MG63 (cell line): Measurements from ENCODE around the gene PNLIPRP3. TPM values are rescaled to one million over a fixed set of nuclear protein-coding genes. Genes with fewer than 3 reads are reported as not detected.

ENCODE experiments used
- DNase-seq: peaks from one replicate; pipeline ENCODE4 v3.0.0-alpha.2; 2020
- H3K27me3 ChIP-seq: fragments of 250-450 bp; sonication (Bioruptor Pico); 2 replicates; pipeline ENCODE4 v1.5.1; 2020; ENCODE audit warnings: mild to moderate bottlenecking, moderate library complexity
- H3K36me3 ChIP-seq: fragments of 250-450 bp; sonication (Bioruptor Pico); 2 replicates; pipeline ENCODE4 v1.5.1; 2020; ENCODE audit warnings: mild to moderate bottlenecking, moderate library complexity
- H3K4me3 ChIP-seq: fragments of 250-450 bp; sonication (Bioruptor Pico); 2 replicates; pipeline ENCODE4 v1.5.1; 2020; ENCODE audit warnings: mild to moderate bottlenecking, moderate library complexity
- H3K9me3 ChIP-seq: fragments of 250-450 bp; sonication (Bioruptor Pico); 2 replicates; pipeline ENCODE4 v1.5.1; 2020; ENCODE audit warnings: mild to moderate bottlenecking, moderate library complexity
- total RNA-seq: library from RNA; depleted of rRNA; stranded (reverse); fragments of >200 nt; shearing (Covaris generic); gene quantifications from 2 replicates; pipeline ENCODE4 v1.2.3, GENCODE V29; 2014; ENCODE audit warnings: low replicate concordance

PNLIPRP3 gene
- total RNA-seq, 1 experiment from 2014 or later = not detected

DNA sequence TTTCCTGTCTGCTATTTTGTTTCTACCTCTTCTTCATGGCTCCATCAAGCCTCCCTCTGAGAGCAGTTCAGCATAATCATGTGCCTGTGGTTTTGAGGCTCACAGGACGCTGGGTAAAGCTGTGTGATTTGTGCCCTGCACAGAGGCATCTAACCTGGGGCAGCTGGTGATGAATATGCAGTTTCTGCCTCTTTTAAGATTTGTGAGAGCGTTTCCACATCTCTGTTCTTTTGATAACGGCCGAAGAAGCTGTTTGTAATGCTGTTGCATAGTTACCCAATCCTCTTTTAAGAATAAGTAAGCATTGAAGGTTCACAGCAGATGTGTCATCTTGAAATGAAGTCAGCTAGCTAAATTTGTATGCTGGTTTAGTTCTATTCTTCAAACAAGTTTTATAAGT is 45.2 kb downstream of the PNLIPRP3 start:
- no peak for DNase-seq
- Histone ChIP-seq H3K4me3 (no peak overlapping the region), H3K36me3 (no peaks in the 10 kb centered on the region), H3K9me3 (no peaks in the 10 kb centered on the region), H3K27me3 (no peaks in the 10 kb centered on the region)

GRCh38 chr10:116475866-116476265 is 48.2 kb downstream of the PNLIPRP3 start:
- DNase-seq = no peak
- Histone ChIP-seq H3K4me3 (no peak overlapping the region), H3K36me3 (no peaks in the 10 kb centered on the region), H3K9me3 (no peaks in the 10 kb centered on the region), H3K27me3 (no peaks in the 10 kb centered on the region)

DNA sequence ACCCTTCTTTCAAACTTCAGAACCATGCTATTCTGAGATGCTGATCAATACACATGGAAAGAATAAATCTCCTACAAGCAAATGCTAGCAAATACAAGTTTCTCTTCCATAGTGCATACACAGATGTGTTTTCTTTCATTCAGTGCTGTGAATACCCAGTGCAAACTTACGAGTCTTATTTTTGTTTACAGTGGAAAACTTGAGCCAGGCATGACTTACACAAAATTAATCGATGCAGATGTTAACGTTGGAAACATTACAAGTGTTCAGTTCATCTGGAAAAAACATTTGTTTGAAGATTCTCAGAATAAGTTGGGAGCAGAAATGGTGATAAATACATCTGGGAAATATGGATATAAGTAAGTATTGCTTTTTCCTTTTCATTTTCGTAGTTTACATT is 48.8 kb downstream of the PNLIPRP3 start:
- Histone ChIP-seq H3K4me3 (no peak overlapping the region), H3K9me3 (no peaks in the 10 kb centered on the region), H3K27me3 (no peaks in the 10 kb centered on the region), H3K36me3 (no peaks in the 10 kb centered on the region)
- DNase-seq = no peak

GRCh38 chr10:116477986-116478664 is 50.5 kb downstream of the PNLIPRP3 start:
- H3K27me3 ChIP-seq = no peaks in the 10 kb centered on the region
- no peak overlapping the region for H3K4me3 ChIP-seq
- H3K9me3 ChIP-seq = no peaks in the 10 kb centered on the region
- no peaks in the 10 kb centered on the region for H3K36me3 ChIP-seq
- DNase-seq = peak; percentile 9

DNA sequence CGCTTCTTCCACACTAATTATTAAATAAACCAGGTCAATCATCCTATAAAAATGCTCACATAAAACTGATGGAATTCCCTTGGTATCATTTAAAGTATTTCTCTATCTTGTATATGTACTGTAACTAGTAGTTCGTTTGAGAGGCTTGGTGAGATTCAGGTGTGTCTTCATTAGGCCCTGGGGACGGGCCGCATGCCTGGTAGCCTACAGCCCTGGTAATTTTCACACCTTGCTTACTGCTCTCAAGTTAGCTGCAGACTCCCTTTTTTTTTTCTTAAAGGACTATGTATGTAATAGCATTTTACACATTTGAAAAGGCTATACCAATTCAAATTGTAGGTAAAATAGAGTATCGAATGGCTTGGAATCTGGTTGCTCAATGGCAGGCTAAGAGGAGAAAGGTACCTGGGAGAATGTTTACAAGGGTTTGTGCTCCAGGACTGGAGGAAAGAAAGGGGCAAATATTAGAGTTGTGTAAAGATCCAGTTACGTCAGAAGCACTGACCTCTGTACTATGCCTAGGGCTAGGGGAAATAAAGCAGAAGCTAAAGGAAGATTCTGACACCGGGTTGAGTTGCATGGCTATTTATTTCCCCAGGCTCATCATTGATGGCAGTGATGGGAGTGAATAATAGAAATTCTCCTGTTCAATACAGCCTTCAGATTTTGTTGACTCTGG is 59.3 kb downstream of the PNLIPRP3 start:
- no peaks in the 10 kb centered on the region; the same call in 1 of the 2 replicates for H3K27me3 ChIP-seq
- DNase-seq = no peak
- no peak overlapping the region for H3K4me3 ChIP-seq
- H3K9me3 ChIP-seq = no peaks in the 10 kb centered on the region
- H3K36me3 ChIP-seq = no peaks in the 10 kb centered on the region

GRCh38 chr10:116487522-116488430 is 60.1 kb downstream of the PNLIPRP3 start:
- no peak overlapping the region for H3K4me3 ChIP-seq
- no peaks in the 10 kb centered on the region for H3K9me3 ChIP-seq
- peaks cover 2% of the 10 kb centered on the region; the same call in 1 of the 2 replicates for H3K27me3 ChIP-seq
- no peak for DNase-seq
- no peaks in the 10 kb centered on the region for H3K36me3 ChIP-seq

DNA sequence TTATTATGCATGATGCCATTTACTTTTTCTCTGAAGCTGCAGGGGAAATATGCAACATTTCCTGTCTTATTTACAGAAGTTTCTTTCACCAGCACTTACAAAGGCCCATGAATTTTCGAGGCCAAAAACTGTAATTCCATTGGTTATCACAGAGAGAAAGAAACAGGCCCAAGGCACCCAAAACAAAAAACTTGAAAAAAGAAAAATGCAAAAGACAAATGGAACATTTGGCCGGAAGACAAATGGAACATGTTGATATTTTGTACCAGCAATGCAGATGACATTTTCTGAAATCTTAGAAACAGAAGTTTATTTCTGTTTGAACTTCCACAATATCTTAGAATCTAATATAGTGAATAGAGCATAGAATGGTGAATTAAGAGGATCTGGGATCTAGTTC is 61.8 kb downstream of the PNLIPRP3 start:
- no peaks in the 10 kb centered on the region for H3K36me3 ChIP-seq
- peaks cover 5% of the 10 kb centered on the region; the same call in 1 of the 2 replicates for H3K27me3 ChIP-seq
- DNase-seq = no peak
- no peaks in the 10 kb centered on the region for H3K9me3 ChIP-seq
- H3K4me3 ChIP-seq = no peak overlapping the region

DNA sequence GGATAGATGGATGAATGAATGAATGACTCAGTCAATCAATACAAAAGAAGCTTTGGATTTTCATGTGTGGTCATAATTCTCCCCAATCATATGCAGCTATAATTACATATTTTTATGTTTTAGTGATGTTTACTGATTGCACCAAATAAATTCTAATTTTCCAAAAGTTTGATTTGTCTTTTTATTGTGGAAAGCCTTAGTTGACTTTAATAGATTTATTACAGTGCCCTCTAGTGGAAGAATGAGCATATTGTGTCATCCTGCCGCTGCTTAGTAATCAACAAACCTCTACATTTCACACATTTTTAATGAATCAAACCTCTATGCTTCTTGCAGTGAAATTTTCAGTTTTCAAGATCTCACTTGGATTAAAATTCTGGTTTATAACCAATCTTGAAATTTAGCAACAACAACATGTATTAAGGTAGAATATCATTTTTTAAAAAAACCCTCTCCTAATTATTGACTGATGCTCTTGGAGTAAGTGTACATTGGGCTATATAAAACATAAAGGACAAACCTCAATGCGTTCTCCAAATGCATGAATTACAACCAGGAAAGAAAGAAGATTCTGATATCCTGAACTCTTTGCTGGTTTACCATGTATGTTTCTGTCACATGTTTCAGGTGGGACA is 62.5 kb downstream of the PNLIPRP3 start:
- Histone ChIP-seq H3K27me3 (peaks cover 5% of the 10 kb centered on the region; the same call in 1 of the 2 replicates), H3K9me3 (no peaks in the 10 kb centered on the region), H3K4me3 (no peak overlapping the region), H3K36me3 (no peaks in the 10 kb centered on the region)
- no peak for DNase-seq

DNA sequence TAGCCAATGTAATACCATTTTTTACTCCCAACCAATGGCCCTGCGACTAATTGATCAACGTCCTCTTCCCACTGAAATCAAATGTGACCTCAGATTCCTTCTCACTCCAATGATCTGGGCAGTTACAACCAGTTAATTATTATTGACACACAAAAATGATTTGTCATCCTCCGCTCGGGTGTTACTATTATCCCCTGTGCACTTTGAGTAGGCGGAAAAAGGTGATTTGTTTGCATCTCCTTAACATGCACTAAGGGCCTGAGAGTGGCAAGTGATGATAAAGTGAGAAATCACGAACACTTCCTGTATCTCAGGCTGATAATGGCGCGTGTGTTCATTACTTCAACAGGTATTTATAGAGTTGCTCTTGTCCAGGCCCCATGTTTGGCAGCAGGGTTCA is 77.1 kb downstream of the PNLIPRP3 start:
- no peak overlapping the region for H3K4me3 ChIP-seq
- peaks cover 2% of the 10 kb centered on the region for H3K27me3 ChIP-seq
- no peaks in the 10 kb centered on the region for H3K36me3 ChIP-seq

DNA sequence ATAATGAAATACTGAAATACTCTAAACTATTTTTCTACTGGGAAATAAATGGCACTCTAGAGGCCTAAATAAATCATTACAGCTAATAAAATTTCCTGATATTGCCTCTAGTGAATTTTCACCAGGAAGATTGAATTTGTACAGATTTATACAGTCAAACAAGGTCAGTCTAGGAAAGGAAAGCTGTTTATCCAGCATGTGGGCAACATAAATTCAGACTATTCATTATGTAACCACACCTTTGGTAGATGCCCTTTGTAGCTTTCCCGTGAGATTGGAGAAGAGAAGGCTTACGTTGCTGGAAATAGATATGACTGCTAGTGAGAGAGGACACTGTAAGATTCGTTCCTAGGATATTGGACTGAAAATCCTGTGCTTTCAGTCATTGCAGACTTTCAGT is 82.9 kb downstream of the PNLIPRP3 start:
- Histone ChIP-seq H3K4me3 (no peak overlapping the region), H3K36me3 (no peaks in the 10 kb centered on the region), H3K27me3 (peaks cover 6% of the 10 kb centered on the region), H3K9me3 (no peaks in the 10 kb centered on the region)
- no peak for DNase-seq

More for the DNA sequence above, 77.1 kb downstream of the PNLIPRP3 start:
- no peaks in the 10 kb centered on the region for H3K9me3 ChIP-seq
- DNase-seq = no peak

- no peak for DNase-seq
- Histone ChIP-seq H3K36me3 (no peaks in the 10 kb centered on the region), H3K9me3 (no peaks in the 10 kb centered on the region), H3K27me3 (peaks cover 6% of the 10 kb centered on the region), H3K4me3 (no peak overlapping the region)
Observed at GRCh38 chr10:116511365-116511764, 83.7 kb downstream of the PNLIPRP3 start.

DNA sequence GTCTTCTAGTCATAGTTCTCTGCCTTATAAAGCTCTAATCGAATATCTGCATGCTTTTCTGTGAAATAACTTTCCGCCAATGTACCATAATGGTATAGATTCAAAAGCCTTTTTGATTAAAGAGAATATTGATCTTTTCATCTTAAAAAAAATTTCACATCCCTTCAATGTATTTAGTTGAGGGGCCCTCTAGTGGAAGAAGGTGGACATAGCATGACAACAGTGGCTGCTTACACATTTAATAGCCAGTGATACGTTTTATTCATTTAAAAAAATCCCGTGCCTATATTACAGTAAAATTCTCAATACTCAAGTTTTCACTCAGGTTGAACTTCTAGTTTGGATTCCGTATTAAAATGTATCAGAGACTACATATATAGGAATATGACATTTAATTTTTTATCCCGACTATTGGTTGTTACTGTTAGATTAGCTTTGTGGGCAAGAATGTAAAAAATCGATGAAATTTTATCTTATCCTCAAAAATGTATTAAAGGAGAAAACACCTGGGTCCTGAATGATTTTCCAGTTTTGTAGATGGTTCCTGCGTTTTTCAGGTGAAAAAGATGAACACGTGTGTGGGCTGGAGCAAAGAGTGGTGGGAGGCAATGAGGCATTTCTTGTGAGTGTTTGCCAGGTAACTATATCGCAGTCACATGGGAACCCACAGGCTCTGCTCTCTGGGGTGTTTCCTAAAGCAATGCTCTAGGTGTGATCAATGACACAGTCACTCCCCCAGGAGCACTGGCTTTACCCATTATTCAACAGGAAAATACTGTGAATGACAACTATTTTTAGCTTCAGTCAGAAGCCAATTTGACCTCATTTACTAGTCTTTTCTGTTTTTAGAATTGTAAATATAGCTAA is 94.0 kb downstream of the PNLIPRP3 start:
- Histone ChIP-seq H3K36me3 (no peaks in the 10 kb centered on the region), H3K27me3 (peaks cover 4% of the 10 kb centered on the region; the same call in 1 of the 2 replicates), H3K4me3 (no peak overlapping the region), H3K9me3 (no peaks in the 10 kb centered on the region)
- no peak for DNase-seq

GRCh38 chr10:116522803-116523381 is 95.2 kb downstream of the PNLIPRP3 start:
- no peak overlapping the region for H3K4me3 ChIP-seq
- DNase-seq = no peak
- H3K9me3 ChIP-seq = no peaks in the 10 kb centered on the region
- H3K27me3 ChIP-seq = peaks cover 4% of the 10 kb centered on the region; the same call in 1 of the 2 replicates
- no peaks in the 10 kb centered on the region for H3K36me3 ChIP-seq

- Histone ChIP-seq H3K27me3 (peaks cover 4% of the 10 kb centered on the region; the same call in 1 of the 2 replicates), H3K36me3 (no peaks in the 10 kb centered on the region), H3K4me3 (no peak overlapping the region), H3K9me3 (no peaks in the 10 kb centered on the region)
- no peak for DNase-seq
Observed at GRCh38 chr10:116524736-116525135, 97.1 kb downstream of the PNLIPRP3 start.

DNA sequence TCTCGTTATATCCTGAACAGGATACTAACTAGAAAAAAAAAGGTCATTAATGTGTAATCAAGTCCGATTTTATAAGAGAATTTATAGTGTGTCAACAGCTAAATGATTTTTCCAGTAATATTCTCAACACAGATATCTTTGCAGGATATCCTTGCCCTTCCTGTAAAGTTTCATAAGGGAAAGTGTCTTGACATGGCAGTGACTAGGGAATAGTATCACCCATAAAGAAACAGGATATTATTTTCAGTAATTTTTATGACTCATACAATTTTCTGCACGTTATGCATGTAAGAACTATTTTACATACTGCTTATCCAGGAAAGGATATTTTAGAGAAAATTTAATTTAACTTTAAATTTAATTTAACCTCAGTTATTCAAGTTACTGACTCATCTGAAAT is 98.6 kb downstream of the PNLIPRP3 start:
- Histone ChIP-seq H3K27me3 (no peaks in the 10 kb centered on the region), H3K4me3 (no peak overlapping the region), H3K9me3 (peaks cover 3% of the 10 kb centered on the region; the same call in 1 of the 2 replicates), H3K36me3 (no peaks in the 10 kb centered on the region)
- DNase-seq = no peak
